GM12878 (cell line): ENCODE data around the gene SH3GL3.

Source experiments
- CEBPB ChIP-seq, 2 experiments: fragments of 150-350 bp in 1 of 2; IDR thresholded peaks; 2 replicates each; pipeline ENCODE4 v1.6.1; 2012 to 2014; ENCODE audit warnings: low read depth in 2 of 2, low read length in 2 of 2, borderline replicate concordance in 1 of 2, inconsistent platforms in 1 of 2
- CREM ChIP-seq: IDR thresholded peaks from 2 replicates; pipeline ENCODE4 v1.6.1; 2014; ENCODE audit warnings: antibody characterized with exemption, low read depth
- KDM1A ChIP-seq: fragments of 200-600 bp; sonication (generic); IDR thresholded peaks from 2 replicates; pipeline ENCODE4 v1.6.1; 2016; ENCODE audit warnings: borderline replicate concordance
- MEF2A ChIP-seq: IDR thresholded peaks from 2 replicates; pipeline ENCODE4 v1.6.1; 2011; ENCODE audit warnings: low read depth, mild to moderate bottlenecking, low read length, moderate library complexity; ENCODE audit not compliant: insufficient read depth
- NFIC ChIP-seq: IDR thresholded peaks from 2 replicates; pipeline ENCODE4 v1.6.1; 2012; ENCODE audit warnings: low read depth, mild to moderate bottlenecking, inconsistent platforms, low read length, moderate library complexity
- POLR2A ChIP-seq: IDR thresholded peaks from 2 replicates; pipeline ENCODE4 v1.6.1; 2011; ENCODE audit warnings: low read depth, mild to moderate bottlenecking, low read length
- POLR2AphosphoS5 ChIP-seq: IDR thresholded peaks from 2 replicates; pipeline ENCODE4 v1.6.1; 2011; ENCODE audit warnings: mild to moderate bottlenecking, low read length, inconsistent platforms
- SIN3A ChIP-seq: IDR thresholded peaks from 2 replicates; pipeline ENCODE4 v1.6.1; 2012; ENCODE audit warnings: low read depth, low read length, improper control_type of control experiment
- TBL1XR1 ChIP-seq: IDR thresholded peaks from 2 replicates; pipeline ENCODE4 v1.6.1; 2012; ENCODE audit warnings: low read depth, low read length, improper control_type of control experiment
- TF ChIP-seq, protein P1 (sequence below): IDR thresholded peaks from 2 replicates; pipeline ENCODE4 v1.6.1; 2012; ENCODE audit warnings: low read depth, low read length, improper control_type of control experiment
- TF ChIP-seq, protein P2 (sequence below), 3 experiments: IDR thresholded peaks in 2 of 3; conservative IDR thresholded peaks in 1 of 3; 2 replicates each; pipeline ENCODE4 v1.5.1; 2011; ENCODE audit warnings: low read depth in 3 of 3, low read length in 3 of 3, mild to moderate bottlenecking in 3 of 3, control low read depth in 2 of 3, moderate library complexity in 2 of 3, inconsistent platforms in 1 of 3, mixed read lengths in 1 of 3; ENCODE audit not compliant: control insufficient read depth in 2 of 3, insufficient read depth in 1 of 3; ENCODE audit errors: extremely low read depth in 1 of 3
- TF ChIP-seq, protein P3 (sequence below): IDR thresholded peaks from 2 replicates; pipeline ENCODE4 v1.6.1; 2012; ENCODE audit warnings: improper control_type of control experiment, low read depth, low read length; ENCODE audit not compliant: insufficient replicate concordance

DNA sequence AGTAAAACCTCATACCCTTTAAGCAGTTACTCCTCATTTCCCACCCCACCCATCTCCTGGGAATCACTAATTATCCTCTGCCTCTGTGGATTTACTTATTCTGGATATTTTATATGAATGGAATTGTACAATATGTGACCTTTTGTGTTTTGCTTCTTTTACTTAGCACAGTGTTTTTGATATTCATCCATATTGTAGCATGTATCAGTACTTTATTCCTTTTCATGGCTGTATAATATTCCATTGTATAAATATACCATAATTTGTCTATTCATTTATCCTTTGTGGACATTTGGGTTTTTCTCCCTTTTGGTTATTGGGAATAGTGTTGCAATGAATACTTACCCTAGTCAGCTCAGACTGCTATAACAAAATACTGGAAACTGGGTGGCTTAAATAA is 39.2 kb downstream of the SH3GL3 start:
- TF ChIP-seq CREM = no peak
- TF ChIP-seq, protein P1, sequence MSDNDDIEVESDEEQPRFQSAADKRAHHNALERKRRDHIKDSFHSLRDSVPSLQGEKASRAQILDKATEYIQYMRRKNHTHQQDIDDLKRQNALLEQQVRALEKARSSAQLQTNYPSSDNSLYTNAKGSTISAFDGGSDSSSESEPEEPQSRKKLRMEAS = no peak
- no peak for TF ChIP-seq POLR2AphosphoS5
- TF ChIP-seq MEF2A = no peak
- TF ChIP-seq CEBPB (IDR thresholded peaks at IDR 0.05; ENCODE audit: borderline replicate concordance in 1 of 2, low read depth in 2 of 2, low read length in 2 of 2) = no peak
- TF ChIP-seq, protein P2, sequence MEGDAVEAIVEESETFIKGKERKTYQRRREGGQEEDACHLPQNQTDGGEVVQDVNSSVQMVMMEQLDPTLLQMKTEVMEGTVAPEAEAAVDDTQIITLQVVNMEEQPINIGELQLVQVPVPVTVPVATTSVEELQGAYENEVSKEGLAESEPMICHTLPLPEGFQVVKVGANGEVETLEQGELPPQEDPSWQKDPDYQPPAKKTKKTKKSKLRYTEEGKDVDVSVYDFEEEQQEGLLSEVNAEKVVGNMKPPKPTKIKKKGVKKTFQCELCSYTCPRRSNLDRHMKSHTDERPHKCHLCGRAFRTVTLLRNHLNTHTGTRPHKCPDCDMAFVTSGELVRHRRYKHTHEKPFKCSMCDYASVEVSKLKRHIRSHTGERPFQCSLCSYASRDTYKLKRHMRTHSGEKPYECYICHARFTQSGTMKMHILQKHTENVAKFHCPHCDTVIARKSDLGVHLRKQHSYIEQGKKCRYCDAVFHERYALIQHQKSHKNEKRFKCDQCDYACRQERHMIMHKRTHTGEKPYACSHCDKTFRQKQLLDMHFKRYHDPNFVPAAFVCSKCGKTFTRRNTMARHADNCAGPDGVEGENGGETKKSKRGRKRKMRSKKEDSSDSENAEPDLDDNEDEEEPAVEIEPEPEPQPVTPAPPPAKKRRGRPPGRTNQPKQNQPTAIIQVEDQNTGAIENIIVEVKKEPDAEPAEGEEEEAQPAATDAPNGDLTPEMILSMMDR (IDR thresholded peaks at IDR 0.05 in 2 of 3, conservative IDR thresholded peaks at IDR 0.05 in 1 of 3; ENCODE audit: control insufficient read depth in 2 of 3, extremely low read depth in 1 of 3, insufficient read depth in 1 of 3, low read depth in 3 of 3, low read length in 3 of 3) = no peak
- TF ChIP-seq NFIC = no peak
- TF ChIP-seq TBL1XR1 = no peak
- TF ChIP-seq, protein P3, sequence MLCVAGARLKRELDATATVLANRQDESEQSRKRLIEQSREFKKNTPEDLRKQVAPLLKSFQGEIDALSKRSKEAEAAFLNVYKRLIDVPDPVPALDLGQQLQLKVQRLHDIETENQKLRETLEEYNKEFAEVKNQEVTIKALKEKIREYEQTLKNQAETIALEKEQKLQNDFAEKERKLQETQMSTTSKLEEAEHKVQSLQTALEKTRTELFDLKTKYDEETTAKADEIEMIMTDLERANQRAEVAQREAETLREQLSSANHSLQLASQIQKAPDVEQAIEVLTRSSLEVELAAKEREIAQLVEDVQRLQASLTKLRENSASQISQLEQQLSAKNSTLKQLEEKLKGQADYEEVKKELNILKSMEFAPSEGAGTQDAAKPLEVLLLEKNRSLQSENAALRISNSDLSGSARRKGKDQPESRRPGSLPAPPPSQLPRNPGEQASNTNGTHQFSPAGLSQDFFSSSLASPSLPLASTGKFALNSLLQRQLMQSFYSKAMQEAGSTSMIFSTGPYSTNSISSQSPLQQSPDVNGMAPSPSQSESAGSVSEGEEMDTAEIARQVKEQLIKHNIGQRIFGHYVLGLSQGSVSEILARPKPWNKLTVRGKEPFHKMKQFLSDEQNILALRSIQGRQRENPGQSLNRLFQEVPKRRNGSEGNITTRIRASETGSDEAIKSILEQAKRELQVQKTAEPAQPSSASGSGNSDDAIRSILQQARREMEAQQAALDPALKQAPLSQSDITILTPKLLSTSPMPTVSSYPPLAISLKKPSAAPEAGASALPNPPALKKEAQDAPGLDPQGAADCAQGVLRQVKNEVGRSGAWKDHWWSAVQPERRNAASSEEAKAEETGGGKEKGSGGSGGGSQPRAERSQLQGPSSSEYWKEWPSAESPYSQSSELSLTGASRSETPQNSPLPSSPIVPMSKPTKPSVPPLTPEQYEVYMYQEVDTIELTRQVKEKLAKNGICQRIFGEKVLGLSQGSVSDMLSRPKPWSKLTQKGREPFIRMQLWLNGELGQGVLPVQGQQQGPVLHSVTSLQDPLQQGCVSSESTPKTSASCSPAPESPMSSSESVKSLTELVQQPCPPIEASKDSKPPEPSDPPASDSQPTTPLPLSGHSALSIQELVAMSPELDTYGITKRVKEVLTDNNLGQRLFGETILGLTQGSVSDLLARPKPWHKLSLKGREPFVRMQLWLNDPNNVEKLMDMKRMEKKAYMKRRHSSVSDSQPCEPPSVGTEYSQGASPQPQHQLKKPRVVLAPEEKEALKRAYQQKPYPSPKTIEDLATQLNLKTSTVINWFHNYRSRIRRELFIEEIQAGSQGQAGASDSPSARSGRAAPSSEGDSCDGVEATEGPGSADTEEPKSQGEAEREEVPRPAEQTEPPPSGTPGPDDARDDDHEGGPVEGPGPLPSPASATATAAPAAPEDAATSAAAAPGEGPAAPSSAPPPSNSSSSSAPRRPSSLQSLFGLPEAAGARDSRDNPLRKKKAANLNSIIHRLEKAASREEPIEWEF = no peak
- TF ChIP-seq KDM1A = no peak
- TF ChIP-seq POLR2A = no peak
- no peak for TF ChIP-seq SIN3A
